Esophagus muscularis mucosa (tissue), 4 donors: ENCODE measurements around the gene ZNF423. TPM values are rescaled to one million over a fixed set of nuclear protein-coding genes. Genes with fewer than 3 reads are reported as not detected.

Source experiments
- DNase-seq: peaks from one replicate; pipeline ENCODE4 v3.0.0-alpha.2; 2017; ENCODE audit errors: extremely low spot score
- H3K27ac ChIP-seq, 4 donors: fragments of 200-600 bp; sonication (generic); replicated peaks in 1 of 4; 1 replicate in 3 of 4; 2 replicates in 1 of 4; pipeline ENCODE4 v1.5.1; 2016 to 2019; ENCODE audit warnings: mild to moderate bottlenecking in 1 of 4
- H3K27me3 ChIP-seq, 4 donors: fragments of 200-600 bp; sonication (generic); one replicate each; pipeline versions ENCODE4 v1.5.1 to v1.6.0; 2016 to 2019
- H3K36me3 ChIP-seq, 4 donors: fragments of 200-600 bp; sonication (generic); one replicate each; pipeline ENCODE4 v1.5.1; 2016 to 2019
- H3K4me1 ChIP-seq, 4 donors: fragments of 200-600 bp; sonication (generic); one replicate each; pipeline ENCODE4 v1.5.1; 2016 to 2019
- H3K4me3 ChIP-seq, 4 donors: fragments of 200-600 bp; sonication (generic); 1 replicate in 2 of 4; 2 replicates in 2 of 4; pipeline ENCODE4 v1.5.1; 2016 to 2019; ENCODE audit warnings: mild to moderate bottlenecking in 4 of 4, moderate library complexity in 1 of 4
- H3K9me3 ChIP-seq, 4 donors: fragments of 200-600 bp; sonication (generic); 1 replicate in 3 of 4; 2 replicates in 1 of 4; pipeline ENCODE4 v1.5.1; 2016 to 2019
- CTCF ChIP-seq, 3 experiments: fragments of 200-600 bp in 2 of 3; fragments of 450-650 bp in 1 of 3; sonication (generic) in 2 of 3; IDR thresholded peaks; one replicate each; pipeline ENCODE4 v1.5.1; 2017 to 2019; ENCODE audit warnings: antibody characterized with exemption in 3 of 3, mild to moderate bottlenecking in 2 of 3, moderate library complexity in 1 of 3
- EP300 ChIP-seq: sonication (generic); formaldehyde crosslinking; IDR thresholded peaks from one replicate; pipeline ENCODE4 v1.6.1; 2017; ENCODE audit warnings: antibody characterized with exemption
- POLR2A ChIP-seq: fragments of 450-650 bp; IDR thresholded peaks from one replicate; pipeline ENCODE4 v1.6.1; 2017; ENCODE audit warnings: antibody characterized with exemption, moderate library complexity, mild to moderate bottlenecking, low read depth
- POLR2AphosphoS5 ChIP-seq, 2 donors: sonication (generic); formaldehyde crosslinking; IDR thresholded peaks; one replicate each; pipeline ENCODE4 v1.6.1; 2017; ENCODE audit warnings: antibody characterized with exemption in 2 of 2
- WGBS: methylation state at CpG from one replicate; pipeline ENCODE4 v1.1.5; 2018; 5-methylcytosine and 5-hydroxymethylcytosine counted together
- intact Hi-C: fragments of 100-400 bp; cut with DNase I; formaldehyde crosslinking; loops from one replicate; pipeline ENCODE4 v1.15.1; 2023
- total RNA-seq, 4 donors: library from RNA; depleted of rRNA; stranded (reverse); fragments of >200 nt; gene quantifications; one replicate each; pipeline versions ENCODE4 v1.1.0 to v1.2.1, GENCODE V29; 2016

Gene ZNF423
- total RNA-seq, 4 donors from 2014 or later = 8.7 to 22.5 (median 10.3) TPM

GRCh38 chr16:49453021-49453420 lies 402.9 kb downstream of the ZNF423 start:
- 88% methylated on average over 5 of the region's 5 CpGs for WGBS
- Histone ChIP-seq H3K9me3 (no peaks in the 10 kb centered on the region), H3K27ac (no peak overlapping the region), H3K27me3 (peaks cover 0 to 10% (median 0%) of the 10 kb centered on the region in 4 donors), H3K36me3 (no peaks in the 10 kb centered on the region), H3K4me3 (no peak overlapping the region), H3K4me1 (no peaks in the 10 kb centered on the region)
- TF ChIP-seq POLR2A (no peak), EP300 (no peak), CTCF (IDR thresholded peaks at IDR 0.05) (no peak)
- no peak for DNase-seq
- intact Hi-C loops = no loop called here

- Histone ChIP-seq H3K4me3 (peak overlapping the region in 1 of 4 donors; percentile 4), H3K9me3 (no peaks in the 10 kb centered on the region), H3K4me1 (no peaks in the 10 kb centered on the region), H3K27ac (peak overlapping the region in 1 of 4 donors; percentile 52), H3K27me3 (peaks cover 0 to 10% (median 0%) of the 10 kb centered on the region in 4 donors), H3K36me3 (no peaks in the 10 kb centered on the region)
- DNase-seq = no peak
- intact Hi-C loops = no loop called here
- no peak for TF ChIP-seq POLR2A
- TF ChIP-seq POLR2AphosphoS5 (IDR thresholded peaks at IDR 0.05) = no peak
- no peak for TF ChIP-seq CTCF (IDR thresholded peaks at IDR 0.05)
- TF ChIP-seq EP300 = no peak
- 57% methylated on average over 14 of the region's 14 CpGs for WGBS
Measured at GRCh38 chr16:49452578-49452977, 403.3 kb downstream of the ZNF423 start.

GRCh38 chr16:49452108-49452507 lies 403.8 kb downstream of the ZNF423 start:
- DNase-seq = no peak
- no peaks in the 10 kb centered on the region for H3K9me3 ChIP-seq
- TF ChIP-seq POLR2A (no peak), EP300 (no peak), CTCF (IDR thresholded peaks at IDR 0.05) (no peak), POLR2AphosphoS5 (IDR thresholded peaks at IDR 0.05) (no peak)
- H3K27ac ChIP-seq = peak overlapping the region in 2 of 4 donors; percentile 19 to 52
- H3K4me3 ChIP-seq = peak overlapping the region in 1 of 4 donors; percentile 4
- peaks cover 0 to 10% (median 0%) of the 10 kb centered on the region in 4 donors for H3K27me3 ChIP-seq
- WGBS = 50% methylated on average over 4 of the region's 4 CpGs
- H3K4me1 ChIP-seq = no peaks in the 10 kb centered on the region
- no peaks in the 10 kb centered on the region for H3K36me3 ChIP-seq
- intact Hi-C loops = no loop called here

GRCh38 chr16:49446805-49447204 lies 409.1 kb downstream of the ZNF423 start:
- H3K27ac ChIP-seq = no peak overlapping the region
- H3K4me1 ChIP-seq = no peaks in the 10 kb centered on the region
- no peak for TF ChIP-seq POLR2AphosphoS5 (IDR thresholded peaks at IDR 0.05)
- no peak for TF ChIP-seq CTCF (IDR thresholded peaks at IDR 0.05)
- TF ChIP-seq EP300 = no peak
- no peak for TF ChIP-seq POLR2A
- no peak for DNase-seq
- H3K4me3 ChIP-seq = no peak overlapping the region
- H3K36me3 ChIP-seq = no peaks in the 10 kb centered on the region
- intact Hi-C loops = no loop called here
- H3K9me3 ChIP-seq = no peaks in the 10 kb centered on the region
- WGBS = 93% methylated on average over 2 of the region's 2 CpGs
- peaks cover 0 to 13% (median 0%) of the 10 kb centered on the region in 4 donors for H3K27me3 ChIP-seq

GRCh38 chr16:49443576-49443975 lies 412.3 kb downstream of the ZNF423 start:
- Histone ChIP-seq H3K27me3 (peaks cover 0 to 20% (median 0%) of the 10 kb centered on the region in 4 donors), H3K4me3 (no peak overlapping the region), H3K4me1 (peaks cover 8 to 14% (median 9%) of the 10 kb centered on the region in 4 donors), H3K36me3 (no peaks in the 10 kb centered on the region), H3K9me3 (no peaks in the 10 kb centered on the region), H3K27ac (no peak overlapping the region)
- WGBS = 76% methylated on average over 9 of the region's 9 CpGs
- DNase-seq = no peak
- intact Hi-C loops = no loop called here
- TF ChIP-seq POLR2A = no peak
- no peak for TF ChIP-seq CTCF (IDR thresholded peaks at IDR 0.05)
- no peak for TF ChIP-seq EP300
- TF ChIP-seq POLR2AphosphoS5 (IDR thresholded peaks at IDR 0.05) = no peak
